H1 (cell line): ENCODE measurements around the gene PKD2. TPM values are rescaled to one million over a fixed set of nuclear protein-coding genes. Genes with fewer than 3 reads are reported as not detected.

Experiments
- CTCF ChIA-PET: fragments of 300-600 bp; sonication (Branson Sonifier 250); formaldehyde crosslinking; loops from one replicate; lab custom pipeline; 2021; ENCODE audit not compliant: partially characterized antibody; lab: Charles Lee
- POLR2A ChIA-PET: fragments of 300-600 bp; sonication (Branson Sonifier 250); formaldehyde crosslinking; loops from one replicate; lab custom pipeline; 2021; ENCODE audit warnings: inconsistent platforms; ENCODE audit not compliant: partially characterized antibody; lab: Charles Lee
- DNase-seq, 2 experiments: peaks; one replicate each; pipeline versions ENCODE4 v3.0.0 to v3.0.0-alpha.2; 2010 to 2022; ENCODE audit warnings: low spot score in 2 of 2, low read depth in 1 of 2, mixed read lengths in 1 of 2
- FAIRE-seq: peaks from 2 replicates; lab custom pipeline; 2011; peaks lifted over from hg19 to GRCh38; lab: Jason Lieb, UNC
- H2AFZ ChIP-seq: 2 replicates; pipeline ENCODE4 v1.8.1; 2012; ENCODE audit warnings: low read length, inconsistent platforms
- H2AK5ac ChIP-seq: 2 replicates; pipeline ENCODE4 v1.6.1; 2013; ENCODE audit warnings: low read depth, low read length
- H2BK120ac ChIP-seq: replicated peaks from 2 replicates; pipeline ENCODE3; 2013; ENCODE audit warnings: low read depth, low read length, inconsistent platforms
- H2BK12ac ChIP-seq: 2 replicates; pipeline ENCODE4 v1.6.1; 2013; ENCODE audit warnings: low read depth, low read length
- H2BK15ac ChIP-seq: 2 replicates; pipeline ENCODE4 v1.6.1; 2013; ENCODE audit warnings: low read length
- H2BK20ac ChIP-seq: 2 replicates; pipeline ENCODE4 v1.6.1; 2013; ENCODE audit warnings: low read length
- H2BK5ac ChIP-seq: 2 replicates; pipeline ENCODE4 v1.6.1; 2013; ENCODE audit warnings: low read depth, low read length
- H3K14ac ChIP-seq: 2 replicates; pipeline ENCODE4 v1.6.1; 2013; ENCODE audit warnings: inconsistent platforms; ENCODE audit not compliant: insufficient read length
- H3K18ac ChIP-seq: 2 replicates; pipeline ENCODE4 v1.6.1; 2013; ENCODE audit warnings: low read length; ENCODE audit errors: extremely low read depth
- H3K23ac ChIP-seq: 2 replicates; pipeline ENCODE4 v1.6.1; 2013; ENCODE audit warnings: inconsistent platforms; ENCODE audit not compliant: insufficient read length
- H3K23me2 ChIP-seq: 2 replicates; pipeline ENCODE4 v1.6.1; 2013; ENCODE audit warnings: low read depth, low read length
- H3K27ac ChIP-seq: 2 replicates; pipeline ENCODE4 v1.6.1; 2011; ENCODE audit warnings: low read depth, low read length, inconsistent platforms
- H3K27me3 ChIP-seq, 4 experiments: replicated peaks in 1 of 4; 1 replicate in 1 of 4; 2 replicates in 3 of 4; pipeline versions ENCODE4 v1.6.1 to v1.8.1; 2011 to 2013; ENCODE audit warnings: low read length in 3 of 4, mild to moderate bottlenecking in 3 of 4, inconsistent platforms in 2 of 4, mixed read lengths in 2 of 4, moderate library complexity in 1 of 4; ENCODE audit not compliant: control insufficient read depth in 3 of 4, insufficient read depth in 3 of 4; ENCODE audit errors: extremely low read depth in 1 of 4
- H3K36me3 ChIP-seq, 4 experiments: 2 replicates each; pipeline versions ENCODE4 v1.6.1 to v1.8.1; 2011 to 2013; ENCODE audit warnings: mild to moderate bottlenecking in 4 of 4, low read length in 3 of 4, moderate library complexity in 2 of 4, control low read depth in 1 of 4, inconsistent platforms in 1 of 4; ENCODE audit not compliant: insufficient read depth in 4 of 4, control insufficient read depth in 2 of 4
- H3K4ac ChIP-seq: replicated peaks from 2 replicates; pipeline ENCODE3; 2013; ENCODE audit warnings: low read length, low read depth, mixed read lengths, inconsistent platforms; ENCODE audit not compliant: insufficient read length
- H3K4me1 ChIP-seq, 4 experiments: replicated peaks in 1 of 4; 1 replicate in 1 of 4; 2 replicates in 3 of 4; pipeline versions ENCODE4 v1.6.1 to v1.8.1; 2011 to 2013; ENCODE audit warnings: low read length in 3 of 4, inconsistent platforms in 2 of 4, mixed read lengths in 1 of 4; ENCODE audit not compliant: insufficient read depth in 4 of 4, control insufficient read depth in 3 of 4
- H3K4me2 ChIP-seq, 2 experiments: 2 replicates each; pipeline versions ENCODE4 v1.6.1 to v1.8.1; 2011 to 2013; ENCODE audit warnings: low read depth in 2 of 2, low read length in 2 of 2, control low read depth in 1 of 2, inconsistent platforms in 1 of 2, mild to moderate bottlenecking in 1 of 2; ENCODE audit not compliant: insufficient read depth in 1 of 2
- H3K4me3 ChIP-seq, 4 experiments: fragments of 200-600, 300-600 bp in 1 of 4; sonication (generic), shearing (Covaris generic), sonication (Bioruptor Twin) in 1 of 4; 2 replicates each; pipeline versions ENCODE4 v1.5.1 to v1.8.1; 2011 to 2016; ENCODE audit warnings: low read length in 4 of 4, low read depth in 3 of 4, control low read depth in 2 of 4, inconsistent platforms in 2 of 4, mild to moderate bottlenecking in 2 of 4, mixed read lengths in 1 of 4, moderate library complexity in 1 of 4; ENCODE audit not compliant: insufficient read depth in 2 of 4; ENCODE audit errors: extremely low read depth in 1 of 4
- H3K56ac ChIP-seq: replicated peaks from 2 replicates; pipeline ENCODE3; 2013; ENCODE audit warnings: low read depth, mild to moderate bottlenecking, mixed read lengths, low read length, inconsistent platforms; ENCODE audit not compliant: insufficient read length
- H3K79me1 ChIP-seq: 2 replicates; pipeline ENCODE4 v1.6.1; 2013; ENCODE audit warnings: low read depth, low read length, control low read depth
- H3K79me2 ChIP-seq, 2 experiments: 2 replicates each; pipeline versions ENCODE4 v1.6.1 to v1.8.1; 2012 to 2013; ENCODE audit warnings: low read length in 2 of 2, mild to moderate bottlenecking in 2 of 2, inconsistent platforms in 1 of 2; ENCODE audit not compliant: insufficient read depth in 2 of 2, control insufficient read depth in 1 of 2
- H3K9ac ChIP-seq, 4 experiments: replicated peaks in 1 of 4; 1 replicate in 1 of 4; 2 replicates in 3 of 4; pipeline versions ENCODE4 v1.6.1 to v1.8.1; 2011 to 2013; ENCODE audit warnings: low read depth in 3 of 4, low read length in 3 of 4, control low read depth in 2 of 4, mild to moderate bottlenecking in 2 of 4, moderate library complexity in 2 of 4, inconsistent platforms in 1 of 4; ENCODE audit errors: extremely low read depth in 1 of 4
- H3K9me3 ChIP-seq, 2 experiments: 2 replicates each; pipeline versions ENCODE4 v1.6.1 to v1.8.1; 2012 to 2013; ENCODE audit warnings: mild to moderate bottlenecking in 2 of 2, moderate library complexity in 2 of 2, control low read depth in 1 of 2, inconsistent platforms in 1 of 2, low read depth in 1 of 2, low read length in 1 of 2, mixed read lengths in 1 of 2; ENCODE audit not compliant: insufficient read depth in 2 of 2
- H4K20me1 ChIP-seq, 2 experiments: replicated peaks in 1 of 2; 2 replicates each; pipeline versions ENCODE3 to v1.8.1; 2011 to 2013; ENCODE audit warnings: inconsistent platforms in 2 of 2, low read length in 2 of 2, mild to moderate bottlenecking in 1 of 2; ENCODE audit not compliant: insufficient read depth in 2 of 2, control insufficient read depth in 1 of 2
- H4K5ac ChIP-seq: 2 replicates; pipeline ENCODE4 v1.6.1; 2013; ENCODE audit warnings: low read length, low read depth, mixed read lengths, inconsistent platforms; ENCODE audit not compliant: insufficient read length
- H4K8ac ChIP-seq: 2 replicates; pipeline ENCODE4 v1.8.0; 2013; ENCODE audit warnings: mild to moderate bottlenecking, moderate library complexity, low read length, inconsistent platforms; ENCODE audit not compliant: insufficient read depth; ENCODE audit errors: extremely low read depth
- H4K91ac ChIP-seq: replicated peaks from 2 replicates; pipeline ENCODE3; 2013; ENCODE audit warnings: low read length, mixed read lengths, inconsistent platforms; ENCODE audit not compliant: insufficient read length
- BACH1 ChIP-seq: IDR thresholded peaks from 2 replicates; pipeline ENCODE4 v1.6.1; 2012; ENCODE audit warnings: low read length, improper control_type of control experiment
- HDAC6 ChIP-seq: IDR thresholded peaks from one replicate; pipeline ENCODE4 v1.7.1; 2012; ENCODE audit warnings: low read depth, mild to moderate bottlenecking, inconsistent platforms, low read length, moderate library complexity
- KDM4A ChIP-seq: IDR thresholded peaks from one replicate; pipeline ENCODE4 v1.7.1; 2012; ENCODE audit warnings: low read depth, mild to moderate bottlenecking, moderate library complexity, low read length, inconsistent platforms; ENCODE audit not compliant: severe bottlenecking
- POU5F1 ChIP-seq: IDR thresholded peaks from 2 replicates; pipeline ENCODE4 v1.6.1; 2011; ENCODE audit warnings: low read depth, mild to moderate bottlenecking, low read length, moderate library complexity
- SIN3A ChIP-seq, 2 experiments: IDR thresholded peaks in 1 of 2; conservative IDR thresholded peaks in 1 of 2; 2 replicates each; pipeline ENCODE4 v1.6.1; 2011 to 2012; ENCODE audit warnings: low read length in 2 of 2, improper control_type of control experiment in 1 of 2, low read depth in 1 of 2, mild to moderate bottlenecking in 1 of 2
- SP2 ChIP-seq: IDR thresholded peaks from 2 replicates; pipeline ENCODE4 v1.6.1; 2012; ENCODE audit warnings: mild to moderate bottlenecking, low read length, inconsistent platforms
- TAF7 ChIP-seq: optimal IDR thresholded peaks from 2 replicates; pipeline ENCODE3; 2011; ENCODE audit warnings: low read depth, mild to moderate bottlenecking, inconsistent platforms, low read length, moderate library complexity, borderline replicate concordance
- WGBS, 2 experiments: shearing (Covaris generic) in 1 of 2; methylation state at CpG; one replicate each; pipeline versions ENCODE4 v1.1.6 to v1.1.7; 2013 to 2015; ENCODE audit warnings: low lambda C conversion rate in 2 of 2, mixed read lengths in 2 of 2, inconsistent platforms in 1 of 2, low coverage in 1 of 2, missing lambda C conversion rate in 1 of 2; ENCODE audit not compliant: insufficient replicate concordance in 2 of 2, insufficient coverage in 1 of 2, insufficient read length in 1 of 2; ENCODE audit errors: extremely low coverage in 1 of 2, missing lambda C conversion rate in 1 of 2; 5-methylcytosine and 5-hydroxymethylcytosine counted together
- polyA plus RNA-seq, 7 experiments: library from polyadenylated mRNA; depleted of rRNA in 3 of 7; stranded (reverse) in 5 of 7; unstranded in 2 of 7; fragments of >200 nt in 5 of 7; fragments of 200-250 nt in 2 of 7; gene quantifications; 1 replicate in 5 of 7; 2 replicates in 1 of 7; 4 replicates in 1 of 7; pipeline versions ENCODE4 v1.2.1 to v1.2.3, GENCODE V29; 2011 to 2013; ENCODE audit warnings: missing spikeins in 2 of 7, mixed read lengths in 2 of 7
- total RNA-seq: library from RNA; stranded (reverse); fragmentation: NEBNext Ultra II Directional; extraction: Animal tissue kit (Norgen Biotek cat#: 25700); gene quantifications from 2 replicates; pipeline ENCODE4 v1.2.1, GENCODE V29; 2021
- TF ChIP-seq, protein P1 (sequence below): IDR thresholded peaks from 2 replicates; pipeline ENCODE4 v1.6.1; 2011; ENCODE audit warnings: low read depth, mild to moderate bottlenecking, low read length; ENCODE audit not compliant: insufficient read depth

PKD2 gene
- total and polyA plus RNA-seq, 2 of the 8 experiments (the other 6 are each of a cell fraction or from before 2014, with no cell fraction given): 16.0 to 32.0 TPM

DNA sequence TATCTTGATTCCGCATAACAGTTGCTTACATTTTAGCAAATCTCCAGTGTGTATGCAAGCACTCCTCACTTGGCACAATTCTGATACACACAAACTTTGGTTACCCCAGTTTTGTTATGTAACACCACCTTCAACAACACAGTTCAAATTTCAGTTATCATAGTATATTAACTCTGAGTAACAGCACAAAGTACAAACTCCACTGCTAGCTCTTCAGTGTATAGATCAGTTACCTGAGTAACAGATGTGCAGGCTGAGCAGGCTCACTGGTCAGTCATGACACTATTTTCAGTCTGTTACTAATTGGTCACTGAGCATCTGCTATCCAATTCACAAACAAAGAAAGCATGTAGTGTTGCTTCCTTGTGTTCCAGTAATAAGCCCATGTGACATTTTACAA, 55.4 kb downstream of the PKD2 start:
- no peak overlapping the region for H2BK12ac ChIP-seq
- no peaks in the 10 kb centered on the region for H3K23me2 ChIP-seq
- no peak overlapping the region for H2BK15ac ChIP-seq
- H3K14ac ChIP-seq: no peak overlapping the region
- no peak overlapping the region for H4K91ac ChIP-seq
- 100% methylated on average over 1 of the region's 1 CpG; no CpG with 5 or more reads in 1 of the 2 experiments for WGBS, 2 experiments
- H3K27ac ChIP-seq: no peak overlapping the region
- H3K27me3 ChIP-seq: no peaks in the 10 kb centered on the region
- POLR2A ChIA-PET: no interaction called here
- H2BK20ac ChIP-seq: no peak overlapping the region
- no peak overlapping the region for H3K56ac ChIP-seq
- H3K36me3 ChIP-seq: peaks cover 13 to 78% (median 34%) of the 10 kb centered on the region in 4 experiments
- no peak overlapping the region for H2BK120ac ChIP-seq
- no peaks in the 10 kb centered on the region for H3K79me1 ChIP-seq
- no peak overlapping the region for H3K9ac ChIP-seq
- H3K18ac ChIP-seq: no peak overlapping the region
- CTCF ChIA-PET: no interaction called here
- H3K9me3 ChIP-seq: no peaks in the 10 kb centered on the region
- H3K79me2 ChIP-seq: no peaks in the 10 kb centered on the region
- no peak overlapping the region for H4K5ac ChIP-seq
- no peak overlapping the region for H2AFZ ChIP-seq
- no peak overlapping the region for H2AK5ac ChIP-seq
- no peak overlapping the region for H3K4me2 ChIP-seq
- FAIRE-seq (no peak), DNase-seq (no peak)
- H2BK5ac ChIP-seq: no peak overlapping the region
- no peak overlapping the region for H3K23ac ChIP-seq
- H3K4me1 ChIP-seq: no peaks in the 10 kb centered on the region
- no peaks in the 10 kb centered on the region for H4K20me1 ChIP-seq
- no peak overlapping the region for H3K4ac ChIP-seq
- no peak overlapping the region for H4K8ac ChIP-seq
- no peak overlapping the region for H3K4me3 ChIP-seq
- TF ChIP-seq KDM4A (no peak), SP2 (no peak), HDAC6 (no peak), BACH1 (no peak), TAF7 (no peak), SIN3A (conservative IDR thresholded peaks at IDR 0.05 in 1 of 2, IDR thresholded peaks at IDR 0.05 in 1 of 2; ENCODE audit: low read depth in 1 of 2, low read length in 2 of 2) (no peak), POU5F1 (no peak)
- TF ChIP-seq, protein P1, sequence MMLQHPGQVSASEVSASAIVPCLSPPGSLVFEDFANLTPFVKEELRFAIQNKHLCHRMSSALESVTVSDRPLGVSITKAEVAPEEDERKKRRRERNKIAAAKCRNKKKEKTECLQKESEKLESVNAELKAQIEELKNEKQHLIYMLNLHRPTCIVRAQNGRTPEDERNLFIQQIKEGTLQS: no peak
